Keratinocyte (primary cell): ENCODE measurements around the gene RHOG.

ENCODE experiments used
- EZH2 ChIP-seq: IDR thresholded peaks from one replicate; pipeline ENCODE4 v1.6.1; 2012; ENCODE audit warnings: inconsistent platforms, mild to moderate bottlenecking, low read length, moderate library complexity
- TF ChIP-seq, protein P1 (sequence below), 3 experiments: IDR thresholded peaks in 1 of 3; conservative IDR thresholded peaks in 1 of 3; optimal IDR thresholded peaks in 1 of 3; 2 replicates in 2 of 3; 3 replicates in 1 of 3; pipeline versions ENCODE3 to v1.5.1; 2011; ENCODE audit warnings: low read length in 3 of 3, mild to moderate bottlenecking in 3 of 3, moderate library complexity in 2 of 3, control low read depth in 1 of 3, inconsistent platforms in 1 of 3; ENCODE audit not compliant: insufficient read depth in 2 of 3; ENCODE audit errors: extremely low read depth in 1 of 3

DNA sequence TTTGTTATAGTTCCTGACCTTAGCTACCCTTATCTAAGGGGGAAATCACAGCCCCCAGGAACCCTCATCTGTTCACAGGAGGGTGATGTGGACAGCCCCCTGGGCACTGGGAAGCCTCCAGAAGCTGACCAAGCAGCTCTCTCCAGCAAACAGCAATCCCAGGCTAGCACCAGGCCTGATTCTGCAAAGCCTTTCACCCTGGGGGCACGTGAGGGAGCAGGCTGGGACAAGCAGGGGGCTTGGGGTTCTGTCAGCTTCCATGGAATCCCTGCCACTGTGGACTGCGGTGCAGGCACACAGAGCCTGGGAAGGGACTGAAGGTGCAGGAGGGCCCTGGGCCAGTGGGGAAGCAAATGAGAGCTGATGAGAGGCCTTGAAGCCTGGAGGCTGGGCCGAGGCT, 30.3 kb downstream of the RHOG start:
- TF ChIP-seq, protein P1, sequence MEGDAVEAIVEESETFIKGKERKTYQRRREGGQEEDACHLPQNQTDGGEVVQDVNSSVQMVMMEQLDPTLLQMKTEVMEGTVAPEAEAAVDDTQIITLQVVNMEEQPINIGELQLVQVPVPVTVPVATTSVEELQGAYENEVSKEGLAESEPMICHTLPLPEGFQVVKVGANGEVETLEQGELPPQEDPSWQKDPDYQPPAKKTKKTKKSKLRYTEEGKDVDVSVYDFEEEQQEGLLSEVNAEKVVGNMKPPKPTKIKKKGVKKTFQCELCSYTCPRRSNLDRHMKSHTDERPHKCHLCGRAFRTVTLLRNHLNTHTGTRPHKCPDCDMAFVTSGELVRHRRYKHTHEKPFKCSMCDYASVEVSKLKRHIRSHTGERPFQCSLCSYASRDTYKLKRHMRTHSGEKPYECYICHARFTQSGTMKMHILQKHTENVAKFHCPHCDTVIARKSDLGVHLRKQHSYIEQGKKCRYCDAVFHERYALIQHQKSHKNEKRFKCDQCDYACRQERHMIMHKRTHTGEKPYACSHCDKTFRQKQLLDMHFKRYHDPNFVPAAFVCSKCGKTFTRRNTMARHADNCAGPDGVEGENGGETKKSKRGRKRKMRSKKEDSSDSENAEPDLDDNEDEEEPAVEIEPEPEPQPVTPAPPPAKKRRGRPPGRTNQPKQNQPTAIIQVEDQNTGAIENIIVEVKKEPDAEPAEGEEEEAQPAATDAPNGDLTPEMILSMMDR (optimal IDR thresholded peaks at IDR 0.05 in 1 of 3, IDR thresholded peaks at IDR 0.05 in 1 of 3, conservative IDR thresholded peaks at IDR 0.05 in 1 of 3; ENCODE audit: extremely low read depth in 1 of 3, insufficient read depth in 2 of 3, low read length in 3 of 3), result no peak
- no peak for TF ChIP-seq EZH2
